GM23338 (cell line): ENCODE results near the gene NEK10. TPM values are rescaled to one million over a fixed set of nuclear protein-coding genes. Genes with fewer than 3 reads are reported as not detected.

Experiments used
- ATAC-seq: fragments of 200-7000 bp; cut with Tn5 transposase; 3 replicates; pipeline ENCODE4 v1.9.1; 2020
- DNase-seq: peaks from one replicate; pipeline ENCODE4 v3.0.0-alpha.2; 2015; ENCODE audit warnings: low spot score
- H2AFZ ChIP-seq: fragments of 200-600 bp; sonication (generic); 2 replicates; pipeline ENCODE4 v1.8.0; 2016; ENCODE audit warnings: antibody characterized with exemption, mild to moderate bottlenecking, moderate library complexity
- H3F3A ChIP-seq: fragments of 200-600 bp; sonication (generic); replicated peaks from 2 replicates; pipeline ENCODE4 v1.8.0; 2017; ENCODE audit warnings: antibody characterized with exemption, mixed run types, low read depth
- H3K27ac ChIP-seq: fragments of 200-600 bp; sonication (generic); 2 replicates; pipeline ENCODE4 v1.6.1; 2016; ENCODE audit warnings: low read depth
- H3K27me3 ChIP-seq: fragments of 200-600 bp; sonication (generic); 2 replicates; pipeline ENCODE4 v1.8.0; 2016; ENCODE audit warnings: mild to moderate bottlenecking, mixed run types, moderate library complexity; ENCODE audit not compliant: insufficient read depth
- H3K36me3 ChIP-seq: fragments of 200-600 bp; sonication (generic); 2 replicates; pipeline ENCODE4 v1.8.0; 2016; ENCODE audit warnings: mild to moderate bottlenecking; ENCODE audit not compliant: insufficient read depth
- H3K4me1 ChIP-seq: fragments of 200-600 bp; sonication (generic); 2 replicates; pipeline ENCODE4 v1.8.0; 2016; ENCODE audit warnings: mild to moderate bottlenecking, moderate library complexity; ENCODE audit not compliant: insufficient read depth
- H3K4me2 ChIP-seq: fragments of 200-600 bp; sonication (generic); 2 replicates; pipeline ENCODE4 v1.7.1; 2017; ENCODE audit warnings: mixed run types
- H3K4me3 ChIP-seq: fragments of 200-600 bp; sonication (generic); 2 replicates; pipeline ENCODE4 v1.6.1; 2016; ENCODE audit warnings: mixed run types
- H3K79me2 ChIP-seq: fragments of 200-600 bp; sonication (generic); replicated peaks from 2 replicates; pipeline ENCODE4 v1.8.0; 2017; ENCODE audit warnings: mild to moderate bottlenecking; ENCODE audit not compliant: insufficient read depth
- H3K9me2 ChIP-seq: fragments of 200-600 bp; sonication (generic); 2 replicates; pipeline ENCODE4 v1.8.0; 2017; ENCODE audit not compliant: insufficient read depth
- H4K20me1 ChIP-seq: fragments of 200-600 bp; sonication (generic); replicated peaks from 2 replicates; pipeline ENCODE4 v1.8.0; 2017; ENCODE audit warnings: mild to moderate bottlenecking; ENCODE audit not compliant: insufficient read depth
- H3K27ac Mint-ChIP-seq: 2 replicates; pipeline ENCODE4 v1.8.0; 2020; ENCODE audit warnings: inconsistent platforms, mild to moderate bottlenecking, moderate library complexity, mixed read lengths
- H3K27me3 Mint-ChIP-seq: 3 replicates; pipeline ENCODE4 v1.8.0; 2022; ENCODE audit warnings: low read depth, mild to moderate bottlenecking, moderate library complexity, mixed read lengths, inconsistent platforms; ENCODE audit not compliant: insufficient read depth, poor library complexity
- H3K36me3 Mint-ChIP-seq: 3 replicates; pipeline ENCODE4 v1.8.0; 2021; ENCODE audit warnings: low read depth, mild to moderate bottlenecking, inconsistent platforms, moderate library complexity, mixed read lengths
- H3K4me1 Mint-ChIP-seq: 3 replicates; pipeline ENCODE4 v1.8.0; 2020; ENCODE audit warnings: mild to moderate bottlenecking, inconsistent platforms, mixed read lengths
- H3K4me3 Mint-ChIP-seq: 3 replicates; pipeline ENCODE4 v1.8.0; 2021; ENCODE audit warnings: moderate library complexity, mild to moderate bottlenecking, inconsistent platforms, mixed read lengths
- H3K9me3 Mint-ChIP-seq: 3 replicates; pipeline ENCODE4 v1.8.0; 2020; ENCODE audit warnings: moderate library complexity, mild to moderate bottlenecking, inconsistent platforms, mixed read lengths
- EZH2 ChIP-seq: fragments of 200-600 bp; sonication (generic); IDR thresholded peaks from one replicate; pipeline ENCODE4 v1.8.0; 2017; ENCODE audit warnings: antibody characterized with exemption, mild to moderate bottlenecking, low read depth; ENCODE audit not compliant: unreplicated experiment
- EZH2phosphoT487 ChIP-seq: fragments of 200-600 bp; sonication (generic); IDR thresholded peaks from one replicate; pipeline ENCODE4 v1.8.1; 2018; ENCODE audit warnings: antibody characterized with exemption; ENCODE audit not compliant: unreplicated experiment
- polyA plus RNA-seq: library from polyadenylated mRNA; unstranded; fragments of >200 nt; fragmentation: Nextera tagmentation; extraction: Ambion mirVana; gene quantifications from 2 replicates; pipeline ENCODE4 v1.2.1, GENCODE V29; 2016
- total RNA-seq: library from RNA; depleted of rRNA; stranded (reverse); fragments of >200 nt; shearing (Covaris generic); gene quantifications from 2 replicates; pipeline ENCODE4 v1.2.3, GENCODE V29; 2014
- TF ChIP-seq, protein P1 (sequence below): fragments of 250-450 bp; sonication (Bioruptor Pico); IDR thresholded peaks from 2 replicates; pipeline ENCODE4 v1.5.0; 2020; ENCODE audit warnings: mild to moderate bottlenecking, moderate library complexity
- TF ChIP-seq, protein P2 (sequence below), 2 experiments: fragments of 200-600 bp in 1 of 2; sonication (generic) in 1 of 2; conservative IDR thresholded peaks; 2 replicates each; pipeline versions ENCODE4 v1.5.1 to v1.6.1; 2016 to 2017; ENCODE audit warnings: antibody characterized with exemption in 2 of 2, low read depth in 2 of 2, mild to moderate bottlenecking in 2 of 2, moderate library complexity in 1 of 2
- TF ChIP-seq, protein P3 (sequence below): IDR thresholded peaks from one replicate; pipeline ENCODE4 v1.6.1; 2018; ENCODE audit warnings: antibody characterized with exemption; ENCODE audit not compliant: unreplicated experiment

NEK10 gene
- total and polyA plus RNA-seq, 2 experiments from 2014 or later, result 0.55 to 2.0 TPM

DNA sequence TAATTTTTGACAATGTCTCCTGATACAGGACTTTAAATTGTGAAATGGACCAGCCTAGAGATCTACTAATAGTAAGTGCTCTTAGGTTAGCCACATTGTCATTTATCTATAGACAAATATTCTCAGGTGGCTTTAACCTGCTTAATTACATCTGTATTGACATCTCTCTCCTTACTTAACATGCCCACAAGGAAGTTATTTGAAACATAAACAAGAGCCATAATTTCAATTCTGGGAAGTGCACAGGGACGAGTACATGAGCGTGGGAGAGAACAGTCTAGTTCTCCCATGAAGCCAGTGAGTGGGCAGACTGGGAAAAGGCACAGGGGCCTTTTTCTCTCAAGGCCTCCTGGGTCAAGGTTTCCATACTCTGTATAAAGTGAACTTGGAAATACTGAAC lies 54.2 kb downstream of the NEK10 start (continued):
- TF ChIP-seq, protein P1, sequence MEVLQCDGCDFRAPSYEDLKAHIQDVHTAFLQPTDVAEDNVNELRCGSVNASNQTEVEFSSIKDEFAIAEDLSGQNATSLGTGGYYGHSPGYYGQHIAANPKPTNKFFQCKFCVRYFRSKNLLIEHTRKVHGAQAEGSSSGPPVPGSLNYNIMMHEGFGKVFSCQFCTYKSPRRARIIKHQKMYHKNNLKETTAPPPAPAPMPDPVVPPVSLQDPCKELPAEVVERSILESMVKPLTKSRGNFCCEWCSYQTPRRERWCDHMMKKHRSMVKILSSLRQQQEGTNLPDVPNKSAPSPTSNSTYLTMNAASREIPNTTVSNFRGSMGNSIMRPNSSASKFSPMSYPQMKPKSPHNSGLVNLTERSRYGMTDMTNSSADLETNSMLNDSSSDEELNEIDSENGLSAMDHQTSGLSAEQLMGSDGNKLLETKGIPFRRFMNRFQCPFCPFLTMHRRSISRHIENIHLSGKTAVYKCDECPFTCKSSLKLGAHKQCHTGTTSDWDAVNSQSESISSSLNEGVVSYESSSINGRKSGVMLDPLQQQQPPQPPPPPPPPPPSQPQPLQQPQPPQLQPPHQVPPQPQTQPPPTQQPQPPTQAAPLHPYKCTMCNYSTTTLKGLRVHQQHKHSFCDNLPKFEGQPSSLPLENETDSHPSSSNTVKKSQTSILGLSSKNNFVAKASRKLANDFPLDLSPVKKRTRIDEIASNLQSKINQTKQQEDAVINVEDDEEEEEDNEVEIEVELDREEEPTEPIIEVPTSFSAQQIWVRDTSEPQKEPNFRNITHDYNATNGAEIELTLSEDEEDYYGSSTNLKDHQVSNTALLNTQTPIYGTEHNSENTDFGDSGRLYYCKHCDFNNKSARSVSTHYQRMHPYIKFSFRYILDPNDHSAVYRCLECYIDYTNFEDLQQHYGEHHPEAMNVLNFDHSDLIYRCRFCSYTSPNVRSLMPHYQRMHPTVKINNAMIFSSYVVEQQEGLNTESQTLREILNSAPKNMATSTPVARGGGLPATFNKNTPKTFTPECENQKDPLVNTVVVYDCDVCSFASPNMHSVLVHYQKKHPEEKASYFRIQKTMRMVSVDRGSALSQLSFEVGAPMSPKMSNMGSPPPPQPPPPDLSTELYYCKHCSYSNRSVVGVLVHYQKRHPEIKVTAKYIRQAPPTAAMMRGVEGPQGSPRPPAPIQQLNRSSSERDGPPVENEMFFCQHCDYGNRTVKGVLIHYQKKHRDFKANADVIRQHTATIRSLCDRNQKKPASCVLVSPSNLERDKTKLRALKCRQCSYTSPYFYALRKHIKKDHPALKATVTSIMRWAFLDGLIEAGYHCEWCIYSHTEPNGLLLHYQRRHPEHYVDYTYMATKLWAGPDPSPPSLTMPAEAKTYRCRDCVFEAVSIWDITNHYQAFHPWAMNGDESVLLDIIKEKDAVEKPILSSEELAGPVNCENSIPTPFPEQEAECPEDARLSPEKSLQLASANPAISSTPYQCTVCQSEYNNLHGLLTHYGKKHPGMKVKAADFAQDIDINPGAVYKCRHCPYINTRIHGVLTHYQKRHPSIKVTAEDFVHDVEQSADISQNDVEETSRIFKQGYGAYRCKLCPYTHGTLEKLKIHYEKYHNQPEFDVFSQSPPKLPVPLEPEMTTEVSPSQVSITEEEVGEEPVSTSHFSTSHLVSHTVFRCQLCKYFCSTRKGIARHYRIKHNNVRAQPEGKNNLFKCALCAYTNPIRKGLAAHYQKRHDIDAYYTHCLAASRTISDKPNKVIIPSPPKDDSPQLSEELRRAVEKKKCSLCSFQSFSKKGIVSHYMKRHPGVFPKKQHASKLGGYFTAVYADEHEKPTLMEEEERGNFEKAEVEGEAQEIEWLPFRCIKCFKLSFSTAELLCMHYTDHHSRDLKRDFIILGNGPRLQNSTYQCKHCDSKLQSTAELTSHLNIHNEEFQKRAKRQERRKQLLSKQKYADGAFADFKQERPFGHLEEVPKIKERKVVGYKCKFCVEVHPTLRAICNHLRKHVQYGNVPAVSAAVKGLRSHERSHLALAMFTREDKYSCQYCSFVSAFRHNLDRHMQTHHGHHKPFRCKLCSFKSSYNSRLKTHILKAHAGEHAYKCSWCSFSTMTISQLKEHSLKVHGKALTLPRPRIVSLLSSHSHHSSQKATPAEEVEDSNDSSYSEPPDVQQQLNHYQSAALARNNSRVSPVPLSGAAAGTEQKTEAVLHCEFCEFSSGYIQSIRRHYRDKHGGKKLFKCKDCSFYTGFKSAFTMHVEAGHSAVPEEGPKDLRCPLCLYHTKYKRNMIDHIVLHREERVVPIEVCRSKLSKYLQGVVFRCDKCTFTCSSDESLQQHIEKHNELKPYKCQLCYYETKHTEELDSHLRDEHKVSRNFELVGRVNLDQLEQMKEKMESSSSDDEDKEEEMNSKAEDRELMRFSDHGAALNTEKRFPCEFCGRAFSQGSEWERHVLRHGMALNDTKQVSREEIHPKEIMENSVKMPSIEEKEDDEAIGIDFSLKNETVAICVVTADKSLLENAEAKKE (CRISPR knock-in tag), result no peak
- no peak for TF ChIP-seq EZH2phosphoT487

DNA sequence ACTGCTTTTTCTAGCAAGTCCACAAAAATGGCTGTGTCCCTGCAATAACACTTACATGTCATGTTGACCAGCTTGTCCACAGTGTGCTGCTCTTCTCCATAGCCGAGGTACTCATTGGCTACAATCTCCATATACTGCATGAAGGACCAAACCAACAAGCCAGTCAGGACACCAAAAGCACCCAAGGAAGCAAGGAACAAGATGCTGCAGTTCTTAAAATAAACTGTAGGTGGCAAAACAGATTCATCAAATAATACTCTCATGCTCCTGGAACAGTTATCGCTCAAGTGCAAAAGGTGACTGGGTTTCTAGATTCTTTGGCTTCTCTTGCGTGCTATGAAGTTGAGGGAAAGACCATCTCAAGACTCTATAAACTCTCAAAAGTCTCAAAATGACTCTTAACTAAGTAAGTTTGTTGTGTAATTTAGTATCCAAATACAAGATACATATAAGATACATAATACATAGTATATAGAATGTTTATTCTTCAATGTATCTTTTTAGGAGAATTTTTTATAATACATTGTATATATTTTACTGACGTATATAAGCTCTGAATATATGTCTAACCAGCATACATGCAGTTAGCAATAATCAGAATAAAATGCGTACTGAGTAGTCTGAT lies 57.0 kb downstream of the NEK10 start:
- no peak overlapping the region for H3K27ac Mint-ChIP-seq
- H3K27ac ChIP-seq, result no peak overlapping the region
- peak; percentile 89 for ATAC-seq
- H3K36me3 Mint-ChIP-seq, result peaks cover 3% of the 10 kb centered on the region; the same call in 2 of the 3 replicates
- no peaks in the 10 kb centered on the region for H3K79me2 ChIP-seq
- no peaks in the 10 kb centered on the region for H3K27me3 Mint-ChIP-seq
- no peak overlapping the region for H3K4me3 ChIP-seq
- no peaks in the 10 kb centered on the region for H3F3A ChIP-seq
- H3K4me1 ChIP-seq, result no peaks in the 10 kb centered on the region
- H3K27me3 ChIP-seq, result no peaks in the 10 kb centered on the region
- H3K4me1 Mint-ChIP-seq, result no peaks in the 10 kb centered on the region
- peak; percentile 83 for DNase-seq
- H3K4me2 ChIP-seq, result no peak overlapping the region
- H3K4me3 Mint-ChIP-seq, result no peak overlapping the region
- no peaks in the 10 kb centered on the region for H3K36me3 ChIP-seq
- H3K9me3 Mint-ChIP-seq, result peaks cover 8% of the 10 kb centered on the region; the same call in 2 of the 3 replicates
- no peaks in the 10 kb centered on the region for H3K9me2 ChIP-seq
- H2AFZ ChIP-seq, result no peak overlapping the region
- H4K20me1 ChIP-seq, result no peaks in the 10 kb centered on the region
- no peak for TF ChIP-seq EZH2
- TF ChIP-seq, protein P2, sequence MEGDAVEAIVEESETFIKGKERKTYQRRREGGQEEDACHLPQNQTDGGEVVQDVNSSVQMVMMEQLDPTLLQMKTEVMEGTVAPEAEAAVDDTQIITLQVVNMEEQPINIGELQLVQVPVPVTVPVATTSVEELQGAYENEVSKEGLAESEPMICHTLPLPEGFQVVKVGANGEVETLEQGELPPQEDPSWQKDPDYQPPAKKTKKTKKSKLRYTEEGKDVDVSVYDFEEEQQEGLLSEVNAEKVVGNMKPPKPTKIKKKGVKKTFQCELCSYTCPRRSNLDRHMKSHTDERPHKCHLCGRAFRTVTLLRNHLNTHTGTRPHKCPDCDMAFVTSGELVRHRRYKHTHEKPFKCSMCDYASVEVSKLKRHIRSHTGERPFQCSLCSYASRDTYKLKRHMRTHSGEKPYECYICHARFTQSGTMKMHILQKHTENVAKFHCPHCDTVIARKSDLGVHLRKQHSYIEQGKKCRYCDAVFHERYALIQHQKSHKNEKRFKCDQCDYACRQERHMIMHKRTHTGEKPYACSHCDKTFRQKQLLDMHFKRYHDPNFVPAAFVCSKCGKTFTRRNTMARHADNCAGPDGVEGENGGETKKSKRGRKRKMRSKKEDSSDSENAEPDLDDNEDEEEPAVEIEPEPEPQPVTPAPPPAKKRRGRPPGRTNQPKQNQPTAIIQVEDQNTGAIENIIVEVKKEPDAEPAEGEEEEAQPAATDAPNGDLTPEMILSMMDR (conservative IDR thresholded peaks at IDR 0.05; ENCODE audit: low read depth in 2 of 2), result peak; percentile 74 to 77
- TF ChIP-seq, protein P3, sequence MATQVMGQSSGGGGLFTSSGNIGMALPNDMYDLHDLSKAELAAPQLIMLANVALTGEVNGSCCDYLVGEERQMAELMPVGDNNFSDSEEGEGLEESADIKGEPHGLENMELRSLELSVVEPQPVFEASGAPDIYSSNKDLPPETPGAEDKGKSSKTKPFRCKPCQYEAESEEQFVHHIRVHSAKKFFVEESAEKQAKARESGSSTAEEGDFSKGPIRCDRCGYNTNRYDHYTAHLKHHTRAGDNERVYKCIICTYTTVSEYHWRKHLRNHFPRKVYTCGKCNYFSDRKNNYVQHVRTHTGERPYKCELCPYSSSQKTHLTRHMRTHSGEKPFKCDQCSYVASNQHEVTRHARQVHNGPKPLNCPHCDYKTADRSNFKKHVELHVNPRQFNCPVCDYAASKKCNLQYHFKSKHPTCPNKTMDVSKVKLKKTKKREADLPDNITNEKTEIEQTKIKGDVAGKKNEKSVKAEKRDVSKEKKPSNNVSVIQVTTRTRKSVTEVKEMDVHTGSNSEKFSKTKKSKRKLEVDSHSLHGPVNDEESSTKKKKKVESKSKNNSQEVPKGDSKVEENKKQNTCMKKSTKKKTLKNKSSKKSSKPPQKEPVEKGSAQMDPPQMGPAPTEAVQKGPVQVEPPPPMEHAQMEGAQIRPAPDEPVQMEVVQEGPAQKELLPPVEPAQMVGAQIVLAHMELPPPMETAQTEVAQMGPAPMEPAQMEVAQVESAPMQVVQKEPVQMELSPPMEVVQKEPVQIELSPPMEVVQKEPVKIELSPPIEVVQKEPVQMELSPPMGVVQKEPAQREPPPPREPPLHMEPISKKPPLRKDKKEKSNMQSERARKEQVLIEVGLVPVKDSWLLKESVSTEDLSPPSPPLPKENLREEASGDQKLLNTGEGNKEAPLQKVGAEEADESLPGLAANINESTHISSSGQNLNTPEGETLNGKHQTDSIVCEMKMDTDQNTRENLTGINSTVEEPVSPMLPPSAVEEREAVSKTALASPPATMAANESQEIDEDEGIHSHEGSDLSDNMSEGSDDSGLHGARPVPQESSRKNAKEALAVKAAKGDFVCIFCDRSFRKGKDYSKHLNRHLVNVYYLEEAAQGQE, result no peak
